D721Med (cell line): ENCODE measurements around the gene ZFYVE28.

ENCODE experiments used
- DNase-seq: peaks from one replicate; pipeline ENCODE4 v3.0.0; 2011; ENCODE audit warnings: low spot score; ENCODE audit not compliant: insufficient read length
- FAIRE-seq: peaks from 2 replicates; lab custom pipeline; 2011; peaks lifted over from hg19 to GRCh38; lab: Jason Lieb, UNC
- CTCF ChIP-seq: IDR thresholded peaks from 2 replicates; pipeline ENCODE4 v1.5.1; 2012; ENCODE audit warnings: mild to moderate bottlenecking, control low read depth; ENCODE audit not compliant: insufficient read depth; ENCODE audit errors: missing control alignments

Gene ZFYVE28

GRCh38 chr4:2318885-2319284, 99.6 kb downstream of the ZFYVE28 start:
- TF ChIP-seq CTCF: no peak
- DNase-seq: no peak
- FAIRE-seq: no peak

GRCh38 chr4:2318476-2318875, 100.0 kb downstream of the ZFYVE28 start:
- FAIRE-seq (no peak), DNase-seq (no peak)
- no peak for TF ChIP-seq CTCF

- no peak for DNase-seq
- no peak for FAIRE-seq
- TF ChIP-seq CTCF: no peak
Observed at GRCh38 chr4:2313366-2313765, 105.1 kb downstream of the ZFYVE28 start.

- FAIRE-seq (no peak), DNase-seq (no peak)
- no peak for TF ChIP-seq CTCF
Observed at GRCh38 chr4:2306773-2307410, 111.6 kb downstream of the ZFYVE28 start.

- FAIRE-seq (no peak), DNase-seq (no peak)
- TF ChIP-seq CTCF: no peak
Observed at GRCh38 chr4:2305766-2306501, 112.5 kb downstream of the ZFYVE28 start.

GRCh38 chr4:2304877-2305561, 113.4 kb downstream of the ZFYVE28 start:
- no peak for DNase-seq
- no peak for TF ChIP-seq CTCF
- no peak for FAIRE-seq
